HCT116 (cell line): ENCODE data around the gene HMHB1. TPM values are rescaled to one million over a fixed set of nuclear protein-coding genes. Genes with fewer than 3 reads are reported as not detected.

Experiments used
- ATAC-seq: fragments of 200-7000 bp; cut with Tn5 transposase; 2 replicates; pipeline ENCODE4 v1.9.1; 2020; ENCODE audit warnings: mild to moderate bottlenecking, moderate library complexity
- BruUV-seq: library from RNA; stranded (reverse); fragments of 400-500 nt; replicated peaks from 2 replicates; lab custom pipeline; 2021; lab: Mats Ljungman, UMichigan
- CTCF ChIA-PET: fragments of 300-600 bp; sonication (Branson Sonifier 250); formaldehyde crosslinking; loops from one replicate; lab custom pipeline; 2021; ENCODE audit warnings: antibody characterized with exemption; lab: Charles Lee
- POLR2A ChIA-PET: fragments of 300-600, 350-600 bp; sonication (Branson Sonifier 250); formaldehyde crosslinking; loops from one replicate; lab custom pipeline; 2021; ENCODE audit warnings: antibody characterized with exemption; lab: Charles Lee
- RAD21 ChIA-PET, 2 experiments: fragments of 300-600 bp; sonication (Branson Sonifier 250); formaldehyde crosslinking; loops; one replicate each; lab custom pipeline; 2023; ENCODE audit warnings: low total read pairs in 2 of 2; ENCODE audit not compliant: uncharacterized antibody in 2 of 2, unreplicated experiment in 2 of 2, low non-redundant PET in 1 of 2; lab: Charles Lee
- DNase-seq: peaks from one replicate; pipeline ENCODE4 v3.0.0-alpha.2; 2010; ENCODE audit warnings: low read depth, low spot score
- H2AFZ ChIP-seq: fragments of 200-600 bp; shearing (Covaris generic), sonication (generic); 2 replicates; pipeline ENCODE4 v1.6.1; 2017; ENCODE audit warnings: low read depth, mixed run types, mixed read lengths, antibody characterized with exemption, low read length; ENCODE audit not compliant: poor library complexity, severe bottlenecking
- H3K27ac ChIP-seq: 2 replicates; pipeline ENCODE4 v1.5.1; 2012; ENCODE audit warnings: low read depth, low read length
- H3K27me3 ChIP-seq: fragments of 200-600 bp; sonication (generic); 2 replicates; pipeline ENCODE4 v1.6.1; 2016; ENCODE audit warnings: mixed run types, low read length, mixed read lengths; ENCODE audit not compliant: insufficient read depth
- H3K36me3 ChIP-seq, 2 experiments: fragments of 200-500 bp in 1 of 2; fragments of 200-600 bp in 1 of 2; sonication (Bioruptor generic) in 1 of 2; sonication (generic) in 1 of 2; 2 replicates each; pipeline versions ENCODE4 v1.5.1 to v1.6.1; 2014 to 2016; ENCODE audit warnings: low read length in 2 of 2, inconsistent platforms in 1 of 2, mixed read lengths in 1 of 2, mixed run types in 1 of 2; ENCODE audit not compliant: insufficient read depth in 2 of 2, control insufficient read depth in 1 of 2
- H3K4me1 ChIP-seq, 2 experiments: fragments of 200-600 bp in 1 of 2; sonication (generic) in 1 of 2; 2 replicates each; pipeline versions ENCODE4 v1.5.1 to v1.6.1; 2012 to 2017; ENCODE audit warnings: low read length in 2 of 2, inconsistent platforms in 1 of 2, mild to moderate bottlenecking in 1 of 2, mixed read lengths in 1 of 2, mixed run types in 1 of 2, moderate library complexity in 1 of 2; ENCODE audit not compliant: insufficient read depth in 2 of 2, control insufficient read depth in 1 of 2
- H3K4me2 ChIP-seq: fragments of 200-600 bp; sonication (generic); 2 replicates; pipeline ENCODE4 v1.6.1; 2017; ENCODE audit warnings: mixed run types, low read length, mixed read lengths
- H3K4me3 ChIP-seq, 2 experiments: fragments of 200-600 bp in 1 of 2; sonication (generic) in 1 of 2; replicated peaks in 1 of 2; 2 replicates each; pipeline ENCODE4 v1.5.1; 2011 to 2016; ENCODE audit warnings: low read length in 2 of 2, control low read depth in 1 of 2, low read depth in 1 of 2, mild to moderate bottlenecking in 1 of 2, mixed read lengths in 1 of 2, mixed run types in 1 of 2
- H3K79me2 ChIP-seq: fragments of 200-600 bp; sonication (generic); 2 replicates; pipeline ENCODE4 v1.6.1; 2017; ENCODE audit warnings: mild to moderate bottlenecking, mixed run types, low read length, moderate library complexity, mixed read lengths; ENCODE audit not compliant: insufficient read depth
- H3K9ac ChIP-seq: fragments of 200-600 bp; sonication (generic); 2 replicates; pipeline ENCODE4 v1.6.1; 2016; ENCODE audit warnings: low read length, mixed read lengths
- H3K9me2 ChIP-seq: fragments of 200-600 bp; sonication (generic), shearing (Covaris generic); 2 replicates; pipeline ENCODE4 v1.6.1; 2017; ENCODE audit warnings: mixed run types, mild to moderate bottlenecking, moderate library complexity; ENCODE audit not compliant: insufficient read depth
- H3K9me3 ChIP-seq, 2 experiments: fragments of 200-500 bp in 1 of 2; fragments of 200-600 bp in 1 of 2; sonication (Bioruptor generic) in 1 of 2; sonication (generic) in 1 of 2; 2 replicates each; pipeline ENCODE4 v1.6.1; 2014 to 2017; ENCODE audit warnings: low read length in 2 of 2, mixed read lengths in 2 of 2, inconsistent platforms in 1 of 2, low read depth in 1 of 2, mild to moderate bottlenecking in 1 of 2, mixed run types in 1 of 2, moderate library complexity in 1 of 2; ENCODE audit not compliant: control insufficient read depth in 1 of 2, insufficient read depth in 1 of 2
- H4K20me1 ChIP-seq: fragments of 200-600 bp; sonication (generic), shearing (Covaris generic); 2 replicates; pipeline ENCODE4 v1.6.1; 2017; ENCODE audit warnings: mixed run types, mild to moderate bottlenecking, moderate library complexity; ENCODE audit not compliant: insufficient read depth
- ATF3 ChIP-seq: IDR thresholded peaks from 2 replicates; pipeline ENCODE4 v1.6.1; 2012
- CBX3 ChIP-seq: IDR thresholded peaks from 2 replicates; pipeline ENCODE4 v1.6.1; 2012; ENCODE audit warnings: low read depth
- CEBPB ChIP-seq: IDR thresholded peaks from 2 replicates; pipeline ENCODE4 v1.6.1; 2012; ENCODE audit warnings: low read depth
- EGR1 ChIP-seq: IDR thresholded peaks from 2 replicates; pipeline ENCODE4 v1.6.1; 2012; ENCODE audit warnings: low read depth
- ELF1 ChIP-seq: IDR thresholded peaks from 2 replicates; pipeline ENCODE4 v1.6.1; 2012; ENCODE audit warnings: low read depth, borderline replicate concordance
- EZH2 ChIP-seq: fragments of 200-600 bp; sonication (generic); IDR thresholded peaks from 2 replicates; pipeline ENCODE4 v1.6.1; 2017; ENCODE audit warnings: antibody characterized with exemption, mixed run types
- FOSL1 ChIP-seq: IDR thresholded peaks from 2 replicates; pipeline ENCODE4 v1.6.1; 2012; ENCODE audit warnings: low read depth
- JUND ChIP-seq: IDR thresholded peaks from 2 replicates; pipeline ENCODE4 v1.6.1; 2012
- MAX ChIP-seq: IDR thresholded peaks from 2 replicates; pipeline ENCODE4 v1.6.1; 2012
- POLR2A ChIP-seq: IDR thresholded peaks from 2 replicates; pipeline ENCODE4 v1.7.0; 2011; ENCODE audit warnings: borderline replicate concordance; ENCODE audit not compliant: insufficient read depth, insufficient read length; ENCODE audit errors: extremely low read depth
- POLR2AphosphoS5 ChIP-seq: IDR thresholded peaks from 2 replicates; pipeline ENCODE4 v1.6.1; 2011; ENCODE audit warnings: mild to moderate bottlenecking, low read depth, low read length, moderate library complexity
- RAD21 ChIP-seq: IDR thresholded peaks from 2 replicates; pipeline ENCODE4 v1.6.1; 2012; ENCODE audit warnings: low read depth, mild to moderate bottlenecking
- REST ChIP-seq: IDR thresholded peaks from 2 replicates; pipeline ENCODE4 v1.6.1; 2012; ENCODE audit warnings: low read depth
- SRF ChIP-seq: IDR thresholded peaks from 2 replicates; pipeline ENCODE4 v1.6.1; 2012; ENCODE audit warnings: low read depth
- TCF7L2 ChIP-seq: IDR thresholded peaks from 2 replicates; pipeline ENCODE4 v1.7.0; 2011; ENCODE audit warnings: borderline replicate concordance, inconsistent platforms; ENCODE audit not compliant: insufficient read depth, insufficient read length; ENCODE audit errors: extremely low read depth
- YY1 ChIP-seq: IDR thresholded peaks from 2 replicates; pipeline ENCODE4 v1.6.1; 2011; ENCODE audit warnings: low read length, low read depth, moderate library complexity, mild to moderate bottlenecking; ENCODE audit not compliant: insufficient replicate concordance; ENCODE audit errors: extremely low read depth
- ZBTB33 ChIP-seq: IDR thresholded peaks from 2 replicates; pipeline ENCODE4 v1.6.1; 2011; ENCODE audit warnings: mild to moderate bottlenecking, low read length, moderate library complexity; ENCODE audit not compliant: insufficient replicate concordance; ENCODE audit errors: extremely low read depth
- ZFX ChIP-seq: fragments of 450-650 bp; IDR thresholded peaks from 2 replicates; pipeline ENCODE4 v1.6.1; 2017
- intact Hi-C: fragments of 100-400 bp; cut with micrococcal nuclease; formaldehyde crosslinking; loops from 2 replicates; pipeline ENCODE4 v1.10.0; 2022
- total RNA-seq: library from RNA; stranded (reverse); gene quantifications from one replicate; pipeline ENCODE4 v1.2.1, GENCODE V29; 2021; ENCODE audit not compliant: unreplicated experiment

Gene HMHB1
- total RNA-seq, 1 experiment from 2014 or later, result not detected

GRCh38 chr5:143835251-143835650 is 23.3 kb downstream of the HMHB1 start:
- TF ChIP-seq REST (no peak), POLR2A (no peak), ATF3 (no peak), ELF1 (no peak), EZH2 (no peak), SRF (no peak), MAX (no peak), CBX3 (no peak), ZFX (no peak), TCF7L2 (no peak), RAD21 (no peak), JUND (no peak), YY1 (no peak), FOSL1 (no peak), POLR2AphosphoS5 (no peak), ZBTB33 (no peak), EGR1 (no peak), CEBPB (no peak)
- TF ChIP-seq, all 23 proteins: peak for 0
- no peak for DNase-seq
- Histone ChIP-seq H3K9me3 (no peaks in the 10 kb centered on the region), H3K9me2 (no peaks in the 10 kb centered on the region), H4K20me1 (no peaks in the 10 kb centered on the region), H3K9ac (no peak overlapping the region), H3K4me1 (no peaks in the 10 kb centered on the region), H3K27me3 (no peaks in the 10 kb centered on the region), H3K36me3 (no peaks in the 10 kb centered on the region), H3K27ac (no peak overlapping the region), H3K79me2 (no peaks in the 10 kb centered on the region), H3K4me3 (no peak overlapping the region), H2AFZ (no peak overlapping the region), H3K4me2 (no peak overlapping the region)
- CTCF ChIA-PET, result no interaction called here
- POLR2A ChIA-PET, result no interaction called here
- intact Hi-C loops, result loop anchor here (10.0 kb wide), 1 partner anchor 310 kb away; no protein-coding TSS in a partner anchor
- no TSS peak for BruUV-seq
- ATAC-seq, result no peak
- RAD21 ChIA-PET, result no interaction called here
